Activated CD4-positive, alpha-beta T cell treated with anti-CD3 and anti-CD28 coated beads, Interleukin-2, amount 50 U/mL, for 48 hours (primary cell): Measurements from ENCODE around the gene C8A.

Experiments used
- DNase-seq, 2 experiments: peaks; one replicate each; pipeline ENCODE4 v3.0.0-alpha.2; 2020

The C8A gene

GRCh38 chr1:56838759-56839158, 15.8 kb upstream of the C8A start:
- no peak for DNase-seq

- DNase-seq: no peak
These were observed 11.1 kb upstream of the C8A start for GRCh38 chr1:56843544-56843943.

- DNase-seq: no peak
These were observed 10.0 kb upstream of the C8A start for GRCh38 chr1:56844545-56845136.

- DNase-seq: no peak
These were observed 9.3 kb upstream of the C8A start for GRCh38 chr1:56845343-56845742.

- no peak for DNase-seq
These were observed 4.8 kb upstream of the C8A start for GRCh38 chr1:56849750-56850149.

- DNase-seq: no peak
These were observed 4.2 kb upstream of the C8A start for GRCh38 chr1:56850411-56850810.

- no peak for DNase-seq
These were observed 3.7 kb upstream of the C8A start for GRCh38 chr1:56850922-56851321.

- DNase-seq: no peak
These were observed 2.1 kb upstream of the C8A start for GRCh38 chr1:56852476-56852875.

- no peak for DNase-seq
These were observed 593 bp downstream of the C8A start for GRCh38 chr1:56855190-56855589.

- DNase-seq: no peak
These were observed 1.6 kb downstream of the C8A start for GRCh38 chr1:56856186-56856585.

- no peak for DNase-seq
These were observed 4.7 kb downstream of the C8A start for GRCh38 chr1:56859287-56859686.

GRCh38 chr1:56863265-56863992, 8.8 kb downstream of the C8A start:
- no peak for DNase-seq

GRCh38 chr1:56864430-56864829, 9.8 kb downstream of the C8A start:
- no peak for DNase-seq

GRCh38 chr1:56866656-56867055, 12.1 kb downstream of the C8A start:
- DNase-seq: no peak

- DNase-seq: no peak
These were observed 12.9 kb downstream of the C8A start for GRCh38 chr1:56867491-56867890.

- DNase-seq: no peak
These were observed 14.2 kb downstream of the C8A start for GRCh38 chr1:56868761-56869160.

- DNase-seq: no peak
These were observed 18.0 kb downstream of the C8A start for GRCh38 chr1:56872597-56872996.

- DNase-seq: no peak
These were observed 18.6 kb downstream of the C8A start for GRCh38 chr1:56873213-56873612.

- no peak for DNase-seq
These were observed 20.1 kb downstream of the C8A start for GRCh38 chr1:56874689-56875088.

- DNase-seq: no peak
These were observed 23.4 kb downstream of the C8A start for GRCh38 chr1:56877973-56878372.

- DNase-seq: no peak
These were observed 26.2 kb downstream of the C8A start for GRCh38 chr1:56880774-56881173.

GRCh38 chr1:56881417-56881816, 26.8 kb downstream of the C8A start:
- no peak for DNase-seq

- no peak for DNase-seq
These were observed 35.6 kb downstream of the C8A start for GRCh38 chr1:56890229-56890628.

- no peak for DNase-seq
These were observed 39.4 kb downstream of the C8A start for GRCh38 chr1:56894014-56894413.
